Gastrocnemius medialis (tissue), 4 donors: Measurements from ENCODE around the gene FLT4. TPM values are rescaled to one million over a fixed set of nuclear protein-coding genes. Genes with fewer than 3 reads are reported as not detected.
A peak's percentile ranks its signal among the peaks of the same experiment; 100 is the strongest.

ENCODE experiments used
- ATAC-seq, 2 donors: fragments of 150-250 bp; one replicate each; pipeline ENCODE4 v1.9.1; 2016
- DNase-seq, 2 donors: peaks; one replicate each; pipeline ENCODE4 v3.0.0-alpha.2; 2019
- H3K27ac ChIP-seq, 4 donors: fragments of 200-600 bp; sonication (generic); 1 replicate in 1 of 4; 2 replicates in 3 of 4; pipeline ENCODE4 v1.5.1; 2016 to 2018; ENCODE audit warnings: mild to moderate bottlenecking in 2 of 4, moderate library complexity in 1 of 4
- H3K27me3 ChIP-seq, 3 donors: fragments of 200-600 bp; sonication (generic) in 2 of 3; 1 replicate in 1 of 3; 2 replicates in 2 of 3; pipeline versions ENCODE4 v1.5.1 to v1.6.0; 2016 to 2019; ENCODE audit warnings: mild to moderate bottlenecking in 1 of 3, moderate library complexity in 1 of 3
- H3K36me3 ChIP-seq, 2 donors: fragments of 200-600 bp; sonication (generic) in 1 of 2; one replicate each; pipeline ENCODE4 v1.5.1; 2017 to 2018
- H3K4me1 ChIP-seq, 2 donors: fragments of 200-600 bp; sonication (generic) in 1 of 2; one replicate each; pipeline ENCODE4 v1.5.1; 2016 to 2017; ENCODE audit warnings: mild to moderate bottlenecking in 2 of 2
- H3K4me3 ChIP-seq, 4 donors: fragments of 200-600 bp; sonication (generic) in 3 of 4; 1 replicate in 1 of 4; 2 replicates in 3 of 4; pipeline ENCODE4 v1.5.1; 2016 to 2019; ENCODE audit warnings: mild to moderate bottlenecking in 2 of 4
- H3K9me3 ChIP-seq, 3 donors: fragments of 200-600 bp; sonication (generic) in 2 of 3; 1 replicate in 1 of 3; 2 replicates in 2 of 3; pipeline ENCODE4 v1.5.1; 2016 to 2019
- POLR2A ChIP-seq, 2 donors: fragments of 450-650 bp; IDR thresholded peaks; one replicate each; pipeline ENCODE4 v1.6.1; 2017; ENCODE audit warnings: antibody characterized with exemption in 2 of 2, mild to moderate bottlenecking in 2 of 2, moderate library complexity in 2 of 2
- in situ Hi-C, 4 donors: fragments of 200-750 bp; cut with MboI; loops; one replicate each; pipeline versions ENCODE4 v1.15.0 to v1.8.0; 2017; ENCODE audit warnings: low sequenced_read_pairs in 4 of 4
- intact Hi-C: fragments of 100-400 bp; cut with DNase I; formaldehyde crosslinking; loops from one replicate; pipeline ENCODE4 v1.15.1; 2023; ENCODE audit warnings: low total_unique reads
- total RNA-seq, 4 donors: library from RNA; depleted of rRNA; stranded (reverse); fragments of >200 nt; gene quantifications; one replicate each; pipeline versions ENCODE4 v1.1.0 to v1.2.3, GENCODE V29; 2016
- TF ChIP-seq, protein P1 (sequence below), 5 experiments: fragments of 450-650 bp in 3 of 5; fragments of 200-600 bp in 2 of 5; sonication (generic) in 2 of 5; IDR thresholded peaks in 4 of 5; conservative IDR thresholded peaks in 1 of 5; 1 replicate in 4 of 5; 2 replicates in 1 of 5; pipeline ENCODE4 v1.5.1; 2016 to 2019; ENCODE audit warnings: antibody characterized with exemption in 5 of 5, mild to moderate bottlenecking in 3 of 5, moderate library complexity in 3 of 5

Gene FLT4
- total RNA-seq, 4 donors from 2014 or later, result 2.6 to 4.7 (median 2.9) TPM

DNA sequence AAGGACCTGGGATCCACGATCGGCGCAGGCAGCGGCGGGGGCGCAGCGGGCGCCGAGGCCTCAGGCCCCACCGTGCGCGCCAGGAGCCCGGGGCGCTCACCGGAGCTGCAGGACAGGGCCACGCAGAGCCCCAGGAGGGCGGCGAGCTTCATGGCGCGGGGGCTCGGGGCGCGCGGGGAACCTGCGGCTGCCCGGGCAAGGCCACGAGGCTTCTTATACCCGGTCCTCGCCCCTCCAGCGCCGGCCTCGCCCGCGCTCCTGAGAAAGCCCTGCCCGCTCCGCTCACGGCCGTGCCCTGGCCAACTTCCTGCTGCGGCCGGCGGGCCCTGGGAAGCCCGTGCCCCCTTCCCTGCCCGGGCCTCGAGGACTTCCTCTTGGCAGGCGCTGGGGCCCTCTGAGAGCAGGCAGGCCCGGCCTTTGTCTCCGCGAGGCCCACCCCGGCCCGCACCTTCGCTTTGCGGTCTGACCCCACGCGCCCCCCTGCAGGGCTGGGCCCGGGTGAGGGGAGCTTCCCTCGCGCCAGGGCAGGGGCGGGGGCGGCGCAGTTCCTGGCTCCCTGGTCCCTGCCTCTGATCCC, 58.0 kb downstream of the FLT4 start, which contains the start of gene SCGB3A1:
Gene SCGB3A1, minus strand, starts transcription at position 189 of the 577 bp plus-strand sequence. Its CDS starts 37 bp downstream, at position 152.
- intact Hi-C loops, result no loop called here
- H3K27ac ChIP-seq, result no peak within 1 kb of the TSS
- H3K4me1 ChIP-seq, result no peaks in the 10 kb centered on the region
- TF ChIP-seq, protein P1, sequence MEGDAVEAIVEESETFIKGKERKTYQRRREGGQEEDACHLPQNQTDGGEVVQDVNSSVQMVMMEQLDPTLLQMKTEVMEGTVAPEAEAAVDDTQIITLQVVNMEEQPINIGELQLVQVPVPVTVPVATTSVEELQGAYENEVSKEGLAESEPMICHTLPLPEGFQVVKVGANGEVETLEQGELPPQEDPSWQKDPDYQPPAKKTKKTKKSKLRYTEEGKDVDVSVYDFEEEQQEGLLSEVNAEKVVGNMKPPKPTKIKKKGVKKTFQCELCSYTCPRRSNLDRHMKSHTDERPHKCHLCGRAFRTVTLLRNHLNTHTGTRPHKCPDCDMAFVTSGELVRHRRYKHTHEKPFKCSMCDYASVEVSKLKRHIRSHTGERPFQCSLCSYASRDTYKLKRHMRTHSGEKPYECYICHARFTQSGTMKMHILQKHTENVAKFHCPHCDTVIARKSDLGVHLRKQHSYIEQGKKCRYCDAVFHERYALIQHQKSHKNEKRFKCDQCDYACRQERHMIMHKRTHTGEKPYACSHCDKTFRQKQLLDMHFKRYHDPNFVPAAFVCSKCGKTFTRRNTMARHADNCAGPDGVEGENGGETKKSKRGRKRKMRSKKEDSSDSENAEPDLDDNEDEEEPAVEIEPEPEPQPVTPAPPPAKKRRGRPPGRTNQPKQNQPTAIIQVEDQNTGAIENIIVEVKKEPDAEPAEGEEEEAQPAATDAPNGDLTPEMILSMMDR (IDR thresholded peaks at IDR 0.05 in 4 of 5, conservative IDR thresholded peaks at IDR 0.05 in 1 of 5), result no peak
- in situ Hi-C loops, result no loop called here
- ATAC-seq, result no peak
- peak within 1 kb of the TSS; percentile 17 to 29 (median 24) for H3K4me3 ChIP-seq
- peaks cover 14 to 35% (median 26%) of the 10 kb centered on the region in 3 donors for H3K27me3 ChIP-seq
- H3K9me3 ChIP-seq, result no peaks in the 10 kb centered on the region
- no peaks in the 10 kb centered on the region for H3K36me3 ChIP-seq
- DNase-seq, result no peak

DNA sequence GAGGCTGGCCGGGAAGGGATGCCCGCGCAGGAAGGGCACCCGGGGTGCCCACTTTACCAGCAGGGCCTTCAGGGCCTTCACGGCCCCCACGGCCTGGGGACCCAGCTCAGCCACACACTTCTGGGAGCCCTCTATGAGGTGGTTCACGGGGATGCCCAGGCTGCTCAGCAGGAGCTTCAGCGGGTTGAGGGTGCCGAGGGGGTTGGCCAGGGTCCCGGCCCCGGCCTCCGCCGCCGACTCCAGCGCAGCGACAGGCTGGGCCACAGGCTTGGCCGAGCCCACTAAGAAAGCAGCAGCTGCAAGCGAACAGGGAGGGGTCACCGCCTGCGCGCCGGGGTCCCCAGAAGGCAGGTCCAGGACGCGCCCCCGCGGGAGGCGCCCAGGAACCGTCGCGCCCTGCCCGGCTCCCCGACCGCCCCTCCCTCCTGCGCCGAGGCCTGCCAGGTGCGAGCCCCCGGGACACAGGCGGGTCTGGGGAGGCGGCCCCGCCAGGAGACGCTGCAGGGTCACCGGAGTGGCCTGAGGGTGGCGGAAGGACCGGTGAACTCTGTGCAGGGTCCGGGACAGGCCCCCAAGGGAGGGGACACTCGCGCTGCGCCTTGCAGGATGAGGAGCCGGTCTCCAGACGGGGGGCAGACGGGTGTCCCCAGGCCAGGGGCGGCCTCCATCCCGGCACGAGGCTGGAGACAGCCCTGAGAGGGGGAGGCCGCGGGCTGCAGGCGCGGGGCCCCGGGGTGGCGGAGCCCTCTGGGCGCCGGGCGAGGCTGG, 58.7 kb downstream of the FLT4 start:
- TF ChIP-seq, protein P1 (IDR thresholded peaks at IDR 0.05 in 4 of 5, conservative IDR thresholded peaks at IDR 0.05 in 1 of 5), result no peak
- no peak for TF ChIP-seq POLR2A (IDR thresholded peaks at IDR 0.05)
- in situ Hi-C loops, result no loop called here
- Histone ChIP-seq H3K4me1 (no peaks in the 10 kb centered on the region), H3K27ac (no peak overlapping the region), H3K36me3 (no peaks in the 10 kb centered on the region), H3K4me3 (peak overlapping the region; percentile 17 to 29 (median 24)), H3K27me3 (peaks cover 14 to 35% (median 26%) of the 10 kb centered on the region in 3 donors), H3K9me3 (no peaks in the 10 kb centered on the region)
- intact Hi-C loops, result no loop called here
- DNase-seq, result no peak
- ATAC-seq, result no peak

DNA sequence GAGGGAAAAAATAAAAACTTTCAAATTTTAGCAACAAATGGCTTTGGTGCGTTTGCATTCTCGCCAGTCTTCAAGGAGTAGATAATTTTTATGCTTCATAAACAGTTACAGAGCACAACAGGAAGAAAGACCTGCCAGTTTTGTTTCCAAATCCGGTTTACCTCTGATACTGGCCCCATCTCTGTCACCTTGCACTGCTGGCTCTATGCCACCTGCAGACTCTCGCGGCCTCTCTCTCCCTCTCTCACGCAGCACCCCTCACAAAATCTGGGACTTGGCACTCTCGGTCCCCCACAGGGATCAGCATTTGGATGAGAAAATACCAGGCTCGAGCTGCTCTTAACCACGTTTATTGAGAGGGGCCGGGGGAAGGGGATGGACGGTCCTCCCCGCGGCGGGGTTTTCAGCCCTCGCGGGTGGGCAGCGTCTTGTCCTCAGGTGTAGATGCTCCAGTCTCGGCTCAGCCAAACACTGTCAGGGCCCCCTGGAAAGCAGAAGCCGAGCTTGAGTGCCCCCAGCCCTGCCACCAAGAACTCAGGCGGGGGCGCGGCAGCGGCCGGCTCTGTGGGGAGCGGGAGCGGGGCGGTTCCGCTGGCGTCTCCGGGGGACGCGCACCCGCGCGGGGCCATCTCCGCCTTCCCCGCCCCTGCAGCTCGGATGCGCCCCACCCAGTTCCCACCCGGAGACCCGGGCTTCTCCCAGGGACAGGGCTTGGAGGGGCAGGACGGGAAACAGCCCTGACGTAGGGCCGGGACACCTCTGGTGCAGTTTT, 59.4 kb downstream of the FLT4 start:
- Histone ChIP-seq H3K27me3 (peaks cover 14 to 35% (median 26%) of the 10 kb centered on the region in 3 donors), H3K9me3 (no peaks in the 10 kb centered on the region), H3K27ac (no peak overlapping the region), H3K4me1 (no peaks in the 10 kb centered on the region), H3K36me3 (no peaks in the 10 kb centered on the region), H3K4me3 (peak overlapping the region; percentile 17 to 29 (median 24))
- intact Hi-C loops (no loop called here), in situ Hi-C loops (no loop called here)
- TF ChIP-seq, protein P1 (IDR thresholded peaks at IDR 0.05 in 4 of 5, conservative IDR thresholded peaks at IDR 0.05 in 1 of 5), result no peak
- TF ChIP-seq POLR2A (IDR thresholded peaks at IDR 0.05), result no peak
- DNase-seq (no peak), ATAC-seq (no peak)

DNA sequence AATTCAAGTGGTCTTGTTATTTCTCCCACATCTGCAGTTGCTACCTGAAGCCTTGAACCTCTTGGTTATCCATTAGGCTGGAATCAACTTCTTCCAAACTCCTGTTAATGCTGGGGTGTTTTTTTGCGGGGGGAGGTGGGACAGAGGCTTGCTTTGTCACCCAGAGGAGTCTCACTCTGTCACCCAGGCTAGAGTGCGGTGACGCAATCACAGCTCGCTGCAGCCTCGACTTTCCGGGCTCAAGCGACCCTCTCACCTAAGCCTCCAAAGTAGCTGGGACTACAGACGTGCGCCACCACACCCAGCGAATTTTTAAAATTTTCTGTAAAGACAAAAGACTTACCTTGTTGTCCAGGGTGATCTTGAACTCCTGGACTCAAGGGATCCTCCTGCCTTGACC, 62.5 kb downstream of the FLT4 start:
- TF ChIP-seq POLR2A (IDR thresholded peaks at IDR 0.05), result no peak
- TF ChIP-seq, protein P1 (IDR thresholded peaks at IDR 0.05 in 4 of 5, conservative IDR thresholded peaks at IDR 0.05 in 1 of 5), result no peak
- in situ Hi-C loops (no loop called here), intact Hi-C loops (no loop called here)
- Histone ChIP-seq H3K4me1 (no peaks in the 10 kb centered on the region), H3K27ac (no peak overlapping the region), H3K27me3 (peaks cover 14 to 28% (median 24%) of the 10 kb centered on the region in 3 donors), H3K4me3 (no peak overlapping the region), H3K36me3 (no peaks in the 10 kb centered on the region), H3K9me3 (no peaks in the 10 kb centered on the region)
- ATAC-seq (no peak), DNase-seq (no peak)
